Stimulated activated CD8-positive, alpha-beta memory T cell treated with anti-CD3 and anti-CD28 coated beads, Interleukin-4, amount 100 ng/mL, for 48 hours (primary cell): ENCODE results near the gene TAMM41.
"Not testable (repeated sequence)": the region's sequence is repeated elsewhere in the genome, so short reads cannot be mapped to it uniquely, and the experiment has no call there.

Experiments
- DNase-seq: peaks from one replicate; pipeline ENCODE4 v3.0.0-alpha.2; 2020

The TAMM41 gene

DNA sequence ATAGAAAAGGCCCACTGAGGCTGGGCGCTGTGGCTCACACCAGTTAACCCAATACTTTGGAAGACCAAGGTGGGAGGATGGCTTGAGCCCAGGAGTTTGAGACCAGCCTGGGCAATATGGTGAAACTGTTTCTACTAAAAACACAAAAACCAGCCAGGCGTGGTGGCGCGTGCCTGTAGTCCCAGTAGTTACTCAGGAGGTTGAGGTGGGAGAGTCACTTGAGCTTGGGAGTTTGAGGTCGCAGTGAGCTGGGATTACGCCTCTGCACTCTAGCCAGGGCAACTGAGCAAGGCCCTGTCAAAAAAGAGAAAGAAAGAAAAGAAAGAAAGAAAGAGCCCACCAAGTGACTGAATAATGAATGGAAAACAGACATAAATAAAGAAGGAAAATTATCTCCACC, 32.0 kb downstream of the TAMM41 start:
- no peak for DNase-seq

GRCh38 chr3:11810276-11810675, 36.4 kb downstream of the TAMM41 start:
- DNase-seq, result no peak

DNA sequence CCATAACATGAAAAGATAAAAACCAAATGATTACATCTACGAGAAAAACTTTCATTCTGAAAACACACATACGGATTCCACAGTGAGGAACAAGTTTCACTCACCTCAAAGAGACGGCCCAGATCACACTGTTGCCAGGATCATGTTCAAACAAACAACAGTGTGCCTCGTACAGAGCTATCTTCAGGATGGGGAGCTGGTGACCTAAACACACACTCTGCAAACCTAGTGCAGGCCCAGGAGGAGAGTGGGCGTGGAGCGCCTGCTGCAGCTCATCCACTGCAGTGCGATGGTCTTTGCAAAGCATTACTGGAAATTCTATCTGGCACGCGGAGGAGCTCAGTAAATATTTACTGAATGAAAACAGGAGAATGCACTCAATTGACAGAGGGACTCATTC, 38.5 kb downstream of the TAMM41 start:
- no peak for DNase-seq

- DNase-seq, result no peak
Observed at GRCh38 chr3:11807686-11808085, 39.0 kb downstream of the TAMM41 start.

- DNase-seq, result no peak
Observed at GRCh38 chr3:11805716-11806115, 41.0 kb downstream of the TAMM41 start.

DNA sequence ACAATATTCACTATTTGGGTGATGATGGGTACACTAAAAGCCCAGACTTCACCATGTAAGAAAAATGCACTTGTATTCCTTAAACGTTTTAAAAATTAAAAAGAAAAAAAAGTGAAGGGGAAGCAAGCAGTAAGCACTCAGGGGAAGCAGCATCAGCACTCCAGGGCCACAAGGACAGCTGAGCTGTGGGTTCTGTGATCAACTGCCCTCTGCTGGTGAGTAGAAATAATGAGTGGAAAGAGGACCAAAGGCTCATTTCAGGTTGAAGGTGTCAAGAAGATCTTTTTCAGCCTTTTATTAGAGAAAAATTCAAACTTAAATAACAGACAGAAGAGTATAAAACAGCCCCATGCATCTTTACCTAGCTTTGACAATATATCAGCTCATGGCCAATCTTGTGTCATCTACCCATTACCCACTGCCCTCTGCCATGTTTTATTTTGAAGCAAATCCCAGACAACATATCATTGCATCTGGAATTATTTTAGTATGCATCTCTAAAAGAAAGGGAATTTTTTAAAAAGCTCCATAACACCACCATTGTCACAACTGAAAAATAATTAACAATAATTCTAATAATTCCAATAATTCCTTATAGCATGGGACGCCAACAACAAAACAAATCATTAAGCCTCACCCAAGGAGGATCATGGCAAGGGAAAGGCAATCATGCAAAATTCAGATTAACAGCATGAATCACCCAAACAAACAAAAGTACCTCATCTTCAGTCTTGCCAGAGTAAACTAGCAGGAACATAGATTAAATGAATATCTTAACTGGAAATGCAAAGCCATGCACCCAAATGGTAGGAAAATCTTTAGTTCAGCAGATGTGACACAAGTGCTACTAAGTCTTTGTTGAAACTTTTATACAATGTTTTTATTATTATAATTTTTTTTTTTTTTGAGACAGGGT, 42.5 kb downstream of the TAMM41 start:
- DNase-seq, result no peak

- DNase-seq, result no peak
Observed at GRCh38 chr3:11799791-11800190, 46.9 kb downstream of the TAMM41 start.

GRCh38 chr3:11794927-11795326, 51.8 kb downstream of the TAMM41 start:
- no peak for DNase-seq

GRCh38 chr3:11791339-11792200, 55.1 kb downstream of the TAMM41 start:
- no peak for DNase-seq

- no peak for DNase-seq
Observed at GRCh38 chr3:11789412-11789811, 57.3 kb downstream of the TAMM41 start.

DNA sequence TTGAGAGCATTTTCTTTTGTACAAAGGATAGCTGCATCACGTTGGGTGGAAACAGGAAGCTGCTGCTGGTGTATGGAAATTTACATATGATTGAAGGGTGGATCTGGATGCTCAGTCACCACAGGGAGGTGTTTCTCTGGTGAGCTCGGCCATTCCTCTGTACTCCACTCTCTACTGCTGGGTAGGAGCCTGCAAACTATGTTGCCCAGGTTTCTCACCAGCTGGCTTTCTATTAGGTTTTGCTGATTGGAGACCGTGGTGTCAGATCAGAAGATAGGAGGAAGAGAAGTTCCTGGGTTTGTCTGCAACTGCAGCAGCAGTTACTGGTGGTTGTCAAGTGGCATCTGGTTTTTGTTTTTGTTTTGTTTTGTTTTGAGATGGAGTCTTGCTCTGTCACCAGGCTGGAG, 61.7 kb downstream of the TAMM41 start:
- DNase-seq, result no peak

- DNase-seq, result no peak
Observed at GRCh38 chr3:11780341-11780740, 66.3 kb downstream of the TAMM41 start.

GRCh38 chr3:11779626-11780025, 67.1 kb downstream of the TAMM41 start:
- DNase-seq, result no peak

DNA sequence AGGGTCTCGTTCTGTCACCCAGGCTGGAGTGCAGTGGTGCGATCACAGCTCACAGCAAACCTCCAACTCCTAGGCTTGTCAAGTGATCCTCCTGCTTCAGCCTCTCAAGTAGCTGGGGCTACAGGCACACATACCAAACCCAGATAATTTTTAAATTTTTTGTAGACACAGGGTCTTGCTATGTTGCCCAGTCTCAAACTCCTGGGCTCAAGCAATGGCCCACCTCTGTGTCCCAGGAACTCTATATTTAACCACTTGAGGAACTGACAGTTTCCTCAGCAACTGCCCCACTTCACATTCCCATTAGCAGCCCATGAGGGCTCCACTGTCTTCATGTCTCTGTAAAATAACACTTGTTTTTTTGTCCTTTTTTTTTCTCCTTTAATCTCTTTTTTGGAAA, 68.4 kb downstream of the TAMM41 start:
- DNase-seq, result no peak

GRCh38 chr3:11776346-11776745, 70.3 kb downstream of the TAMM41 start:
- no peak for DNase-seq

DNA sequence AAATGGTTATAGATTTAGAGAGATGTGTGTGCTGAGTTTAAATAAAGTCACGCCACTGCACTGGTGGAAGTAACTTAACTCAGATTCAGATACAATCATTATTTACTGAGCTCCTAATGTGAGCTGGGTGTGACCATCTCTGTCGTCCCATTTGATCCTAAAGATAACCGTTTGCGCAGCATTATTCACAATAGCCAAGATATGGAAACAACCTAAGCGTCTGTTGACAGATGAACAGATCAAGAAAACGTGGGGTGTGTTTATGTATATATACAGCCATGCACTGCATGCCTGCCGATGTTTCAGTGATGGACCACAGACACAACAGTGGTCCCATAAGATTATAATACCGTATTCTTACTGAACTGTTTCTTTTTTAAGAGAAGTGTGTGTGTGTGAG, 71.2 kb downstream of the TAMM41 start:
- DNase-seq, result no peak

DNA sequence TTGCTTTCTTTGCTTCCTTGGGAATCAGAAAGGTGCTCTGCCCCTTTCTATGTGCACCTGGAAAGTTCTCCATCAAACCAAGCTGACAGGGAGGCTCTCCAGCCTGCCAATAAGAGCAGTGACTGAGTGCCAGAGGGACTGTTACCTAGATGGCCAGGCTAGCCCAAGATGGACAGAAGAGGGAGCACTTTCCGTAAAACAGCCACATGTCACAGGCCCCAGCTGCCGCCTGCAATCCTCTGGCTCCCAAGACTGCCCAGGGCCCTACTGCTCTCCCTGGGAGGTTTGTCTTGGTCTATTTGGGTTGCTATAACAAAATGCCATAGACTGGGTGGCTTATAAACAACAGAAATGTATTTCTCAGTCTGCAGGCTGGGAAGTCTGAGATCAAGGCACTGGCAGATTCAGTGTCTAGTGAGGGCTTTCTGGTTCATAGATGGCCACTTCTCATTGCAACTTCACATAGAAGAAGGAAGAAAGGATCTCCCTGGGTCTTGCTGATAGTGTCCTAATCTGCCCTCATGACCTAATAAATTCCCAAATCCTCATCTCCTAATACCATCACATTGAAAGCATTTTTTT, 72.3 kb downstream of the TAMM41 start:
- no peak for DNase-seq

GRCh38 chr3:11771931-11772330, 74.8 kb downstream of the TAMM41 start:
- DNase-seq, result not testable (repeated sequence)

GRCh38 chr3:11770477-11771391, 76.0 kb downstream of the TAMM41 start:
- peak; percentile 76 for DNase-seq

- no peak for DNase-seq
Observed at GRCh38 chr3:11769704-11770476, 76.8 kb downstream of the TAMM41 start.

DNA sequence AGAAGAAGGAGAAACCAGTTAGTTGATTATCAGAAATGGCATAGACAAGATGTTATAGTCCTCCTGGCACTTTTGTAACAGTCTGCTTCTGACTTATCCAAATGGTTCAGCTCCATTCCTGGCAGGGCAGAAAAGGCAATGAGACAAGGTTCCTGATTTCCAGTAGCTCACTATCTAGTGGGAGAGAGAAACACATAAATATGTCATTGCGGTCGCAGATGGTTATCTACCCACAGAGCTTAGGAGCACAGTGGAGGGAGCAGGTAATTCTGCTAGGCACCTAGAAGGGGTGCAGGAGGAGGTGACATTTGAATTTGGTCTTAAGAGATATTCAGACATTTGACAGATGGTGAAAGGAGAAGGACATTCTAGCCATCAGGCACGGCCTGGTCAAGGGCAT, 78.1 kb downstream of the TAMM41 start:
- no peak for DNase-seq

DNA sequence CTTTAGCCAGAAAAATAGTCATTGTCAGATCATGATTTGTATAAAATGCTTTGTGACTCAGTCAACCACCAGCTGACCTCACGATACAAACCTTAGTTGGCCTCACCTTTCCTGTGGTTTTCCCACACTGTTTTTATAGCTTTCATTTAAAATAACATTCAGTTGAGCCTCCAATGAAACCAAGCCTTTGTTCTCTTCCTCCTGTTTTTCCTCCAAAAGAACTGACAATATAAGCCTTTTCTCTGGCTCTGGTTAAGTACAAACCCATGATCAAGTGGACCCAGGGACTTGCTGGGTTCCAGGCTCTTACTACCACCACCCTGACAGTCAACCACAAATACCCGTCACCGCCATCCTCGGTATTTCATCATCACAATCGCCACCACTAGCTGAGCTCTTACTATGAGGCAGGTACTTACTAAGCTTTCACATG, 81.7 kb downstream of the TAMM41 start:
- DNase-seq, result peak; percentile 72
